Astrocyte of the cerebellum (primary cell): ENCODE measurements around the gene ABCA1.
"Not testable (repeated sequence)": the region's sequence is repeated elsewhere in the genome, so short reads cannot be mapped to it uniquely, and the experiment has no call there.

ENCODE experiments used
- DNase-seq: peaks from one replicate; pipeline ENCODE4 v3.0.0-alpha.2; 2011; ENCODE audit warnings: low read depth
- H3K4me3 ChIP-seq: 2 replicates; pipeline ENCODE4 v1.5.1; 2011; ENCODE audit warnings: mild to moderate bottlenecking, low read depth, low read length, moderate library complexity
- CTCF ChIP-seq: IDR thresholded peaks from 2 replicates; pipeline ENCODE4 v1.5.1; 2012; ENCODE audit warnings: low read length, low read depth, moderate library complexity, mild to moderate bottlenecking; ENCODE audit errors: missing control alignments
- in situ Hi-C: cut with HindIII; loops from 2 replicates; pipeline ENCODE4 v1.10.0; 2017; ENCODE audit warnings: low sequenced_read_pairs

The ABCA1 gene

GRCh38 chr9:104905931-104906330 lies 22.0 kb downstream of the ABCA1 start:
- in situ Hi-C loops: no loop called here
- TF ChIP-seq CTCF: no peak
- no peak for DNase-seq
- H3K4me3 ChIP-seq: no peak overlapping the region

- DNase-seq: no peak
- in situ Hi-C loops: no loop called here
- no peak for TF ChIP-seq CTCF
- H3K4me3 ChIP-seq: no peak overlapping the region
These were observed 22.6 kb downstream of the ABCA1 start for GRCh38 chr9:104905153-104905901.

GRCh38 chr9:104903609-104904008 lies 24.3 kb downstream of the ABCA1 start:
- in situ Hi-C loops: loop anchor here (5.0 kb wide), 1 partner anchor 86 kb away; no protein-coding TSS in a partner anchor
- H3K4me3 ChIP-seq: no peak overlapping the region
- TF ChIP-seq CTCF: no peak
- DNase-seq: peak; percentile 86

GRCh38 chr9:104900871-104901270 lies 27.1 kb downstream of the ABCA1 start:
- in situ Hi-C loops: loop anchor here (5.0 kb wide), 1 partner anchor 84 kb away; no protein-coding TSS in a partner anchor
- DNase-seq: no peak
- H3K4me3 ChIP-seq: no peak overlapping the region
- no peak for TF ChIP-seq CTCF

- H3K4me3 ChIP-seq: no peak overlapping the region
- no peak for TF ChIP-seq CTCF
- no peak for DNase-seq
- in situ Hi-C loops: loop anchor here (5.0 kb wide), 1 partner anchor 83 kb away; no protein-coding TSS in a partner anchor
These were observed 27.6 kb downstream of the ABCA1 start for GRCh38 chr9:104900324-104900723.

- no peak for TF ChIP-seq CTCF
- DNase-seq: no peak
- no peak overlapping the region for H3K4me3 ChIP-seq
- in situ Hi-C loops: loop anchor here (5.0 kb wide), 1 partner anchor 83 kb away; no protein-coding TSS in a partner anchor
These were observed 28.2 kb downstream of the ABCA1 start for GRCh38 chr9:104899759-104900247.

GRCh38 chr9:104898376-104898775 lies 29.6 kb downstream of the ABCA1 start:
- H3K4me3 ChIP-seq, DNase-seq, in situ Hi-C loops: not testable (repeated sequence)
